Endothelial cell of umbilical vein (primary cell): ENCODE measurements around the gene TFB2M. TPM values are rescaled to one million over a fixed set of nuclear protein-coding genes. Genes with fewer than 3 reads are reported as not detected.

Source experiments
- BruUV-seq: library from RNA; stranded (reverse); fragments of 400-500 nt; replicated peaks from 2 replicates; lab custom pipeline; 2021; lab: Mats Ljungman, UMichigan
- CTCF ChIA-PET: fragments of 300-600, 350-600 bp; sonication (Branson Sonifier 250); formaldehyde crosslinking; loops from one replicate; lab custom pipeline; 2021; ENCODE audit warnings: antibody characterized with exemption, inconsistent platforms; lab: Charles Lee
- POLR2A ChIA-PET: fragments of 300-600, 350-600 bp; sonication (Branson Sonifier 250); formaldehyde crosslinking; loops from one replicate; lab custom pipeline; 2021; ENCODE audit warnings: antibody characterized with exemption, inconsistent platforms; lab: Charles Lee
- DNase-seq: peaks from one replicate; pipeline ENCODE4 v3.0.0-alpha.2; 2011; ENCODE audit warnings: low read depth, low spot score
- FAIRE-seq: peaks from 2 replicates; lab custom pipeline; 2011; peaks lifted over from hg19 to GRCh38; lab: Jason Lieb, UNC
- H2AFZ ChIP-seq: 2 replicates; pipeline ENCODE4 v1.6.0; 2012; ENCODE audit warnings: low read depth, low read length, control low read depth, inconsistent platforms
- H3K27ac ChIP-seq: 2 replicates; pipeline ENCODE4 v1.5.1; 2011; ENCODE audit warnings: low read depth, mild to moderate bottlenecking, control low read depth, low read length, moderate library complexity; ENCODE audit not compliant: insufficient read depth
- H3K27me3 ChIP-seq, 2 experiments: 2 replicates each; pipeline versions ENCODE4 v1.6.0 to v1.6.1; 2011; ENCODE audit warnings: low read length in 2 of 2, mixed read lengths in 1 of 2; ENCODE audit not compliant: control insufficient read depth in 2 of 2, insufficient read depth in 2 of 2
- H3K36me3 ChIP-seq, 2 experiments: 2 replicates in 1 of 2; 3 replicates in 1 of 2; pipeline ENCODE4 v1.5.1; 2011; ENCODE audit warnings: low read length in 2 of 2, mild to moderate bottlenecking in 1 of 2, moderate library complexity in 1 of 2; ENCODE audit not compliant: control insufficient read depth in 2 of 2, insufficient read depth in 2 of 2; ENCODE audit errors: extremely low read depth in 1 of 2
- H3K4me1 ChIP-seq: 3 replicates; pipeline ENCODE4 v1.5.1; 2011; ENCODE audit warnings: mild to moderate bottlenecking, low read length; ENCODE audit not compliant: control insufficient read depth, insufficient read depth; ENCODE audit errors: extremely low read depth
- H3K4me2 ChIP-seq: 2 replicates; pipeline ENCODE4 v1.6.1; 2011; ENCODE audit warnings: low read length, control low read depth, mixed read lengths; ENCODE audit not compliant: insufficient read depth
- H3K4me3 ChIP-seq, 3 experiments: fragments of 200-600 bp in 1 of 3; sonication (generic), shearing (Covaris generic) in 1 of 3; replicated peaks in 1 of 3; 2 replicates each; pipeline ENCODE4 v1.5.1; 2011 to 2016; ENCODE audit warnings: control low read depth in 3 of 3, low read length in 3 of 3, mild to moderate bottlenecking in 2 of 3, inconsistent platforms in 1 of 3, low read depth in 1 of 3, moderate library complexity in 1 of 3; ENCODE audit not compliant: insufficient read depth in 1 of 3
- H3K79me2 ChIP-seq: 2 replicates; pipeline ENCODE4 v1.6.0; 2012; ENCODE audit warnings: low read length, inconsistent platforms; ENCODE audit not compliant: control insufficient read depth, insufficient read depth
- H3K9ac ChIP-seq: replicated peaks from 2 replicates; pipeline ENCODE3; 2011; ENCODE audit warnings: low read length, control low read depth; ENCODE audit not compliant: insufficient read depth; ENCODE audit errors: extremely low read depth
- H3K9me1 ChIP-seq: replicated peaks from 3 replicates; pipeline ENCODE4 v1.6.0; 2011; ENCODE audit warnings: mild to moderate bottlenecking, low read length; ENCODE audit not compliant: control insufficient read depth, insufficient read depth; ENCODE audit errors: extremely low read depth
- H3K9me3 ChIP-seq: replicated peaks from 2 replicates; pipeline ENCODE4 v1.5.1; 2012; ENCODE audit warnings: low read length, inconsistent platforms; ENCODE audit not compliant: control insufficient read depth, insufficient read depth
- H4K20me1 ChIP-seq: replicated peaks from 2 replicates; pipeline ENCODE3; 2011; ENCODE audit warnings: mild to moderate bottlenecking, low read length; ENCODE audit not compliant: control insufficient read depth, insufficient read depth; ENCODE audit errors: extremely low read depth
- CTCF ChIP-seq, 2 donors: IDR thresholded peaks; 1 replicate in 1 of 2; 2 replicates in 1 of 2; pipeline ENCODE4 v1.5.1; 2011; ENCODE audit warnings: low read length in 2 of 2, mild to moderate bottlenecking in 2 of 2, moderate library complexity in 2 of 2, control low read depth in 1 of 2, inconsistent platforms in 1 of 2, low read depth in 1 of 2; ENCODE audit not compliant: insufficient read depth in 1 of 2; ENCODE audit errors: extremely low read depth in 1 of 2
- FOS ChIP-seq: IDR thresholded peaks from 2 replicates; pipeline ENCODE4 v1.6.1; 2011; ENCODE audit warnings: mild to moderate bottlenecking, low read length, moderate library complexity, borderline replicate concordance; ENCODE audit not compliant: insufficient read depth
- GATA2 ChIP-seq: IDR thresholded peaks from 2 replicates; pipeline ENCODE4 v1.7.0; 2011; ENCODE audit warnings: low read depth, mild to moderate bottlenecking, moderate library complexity, mixed read lengths, low read length; ENCODE audit not compliant: insufficient read length, insufficient read depth
- JUN ChIP-seq: IDR thresholded peaks from 2 replicates; pipeline ENCODE4 v1.6.1; 2011; ENCODE audit warnings: borderline replicate concordance, low read depth; ENCODE audit not compliant: insufficient read length, insufficient read depth
- POLR2A ChIP-seq: IDR thresholded peaks from 2 replicates; pipeline ENCODE4 v1.6.1; 2012; ENCODE audit warnings: low read depth, mild to moderate bottlenecking, control low read depth, low read length
- dilution Hi-C: fragments of 300-500 bp; cut with MboI; formaldehyde crosslinking; loops from one replicate; pipeline ENCODE4 v1.15.0; 2019; ENCODE audit warnings: low sequenced_read_pairs; ENCODE audit not compliant: extremely low pct_ligation_motif_present
- intact Hi-C: fragments of 100-400 bp; cut with micrococcal nuclease; formaldehyde crosslinking; loops from one replicate; pipeline ENCODE4 v1.10.0; 2022
- polyA plus RNA-seq, 4 experiments: library from polyadenylated mRNA; depleted of rRNA in 3 of 4; stranded (reverse) in 3 of 4; unstranded in 1 of 4; fragments of >200 nt; gene quantifications; 2 replicates each; pipeline versions ENCODE4 v1.2.1 to v1.2.3, GENCODE V29; 2011 to 2012; ENCODE audit warnings: missing spikeins in 1 of 4
- total RNA-seq: library from RNA; stranded (reverse); gene quantifications from 2 replicates; pipeline ENCODE4 v1.2.3, GENCODE V29; 2021

TFB2M gene
- total and polyA plus RNA-seq, 2 donors (not counting 3 experiments of a cell fraction or from before 2014, with no cell fraction given), result 8.4 to 14.8 TPM

- no peaks in the 10 kb centered on the region for H3K4me1 ChIP-seq
- dilution Hi-C loops, result no loop called here
- H4K20me1 ChIP-seq, result no peaks in the 10 kb centered on the region
- no peak for DNase-seq
- TF ChIP-seq GATA2, result no peak
- TF ChIP-seq FOS, result no peak
- no peak for TF ChIP-seq CTCF (IDR thresholded peaks at IDR 0.05; ENCODE audit: extremely low read depth in 1 of 2, insufficient read depth in 1 of 2, low read depth in 1 of 2, low read length in 2 of 2)
- no peak for TF ChIP-seq POLR2A
- no peak for TF ChIP-seq JUN
- H3K9ac ChIP-seq, result no peak overlapping the region
- BruUV-seq, result no TSS peak
- no peak overlapping the region for H3K4me2 ChIP-seq
- FAIRE-seq, result no peak
- peaks cover 4% of the 10 kb centered on the region for H3K9me3 ChIP-seq
- H3K36me3 ChIP-seq, result no peaks in the 10 kb centered on the region
- no peak overlapping the region for H3K27ac ChIP-seq
- no peak overlapping the region for H2AFZ ChIP-seq
- ChIA-PET CTCF (interaction anchor here (0.9 kb wide), 1 partner anchor 11 kb away, joined by 4 read pairs; no protein-coding TSS in a partner anchor), POLR2A (no interaction called here)
- H3K4me3 ChIP-seq, result no peak overlapping the region
- no peaks in the 10 kb centered on the region for H3K27me3 ChIP-seq
- intact Hi-C loops, result no loop called here
- no peaks in the 10 kb centered on the region for H3K9me1 ChIP-seq
- no peaks in the 10 kb centered on the region for H3K79me2 ChIP-seq
Observed at GRCh38 chr1:246518456-246519205, 47.4 kb downstream of the TFB2M start.
